ENCODE data around the gene NHLRC3. TPM values are rescaled to one million over a fixed set of nuclear protein-coding genes. Genes with fewer than 3 reads are reported as not detected.
"Not testable (repeated sequence)": the region's sequence is repeated elsewhere in the genome, so short reads cannot be mapped to it uniquely, and the experiment has no call there.

The NHLRC3 gene
- total RNA-seq, 1 experiment from 2014 or later: 12.6 TPM

- DNase-seq (ENCODE audit: low read depth): no peak
These were observed 6.3 kb downstream of the NHLRC3 start for GRCh38 chr13:39044536-39044935.

DNA sequence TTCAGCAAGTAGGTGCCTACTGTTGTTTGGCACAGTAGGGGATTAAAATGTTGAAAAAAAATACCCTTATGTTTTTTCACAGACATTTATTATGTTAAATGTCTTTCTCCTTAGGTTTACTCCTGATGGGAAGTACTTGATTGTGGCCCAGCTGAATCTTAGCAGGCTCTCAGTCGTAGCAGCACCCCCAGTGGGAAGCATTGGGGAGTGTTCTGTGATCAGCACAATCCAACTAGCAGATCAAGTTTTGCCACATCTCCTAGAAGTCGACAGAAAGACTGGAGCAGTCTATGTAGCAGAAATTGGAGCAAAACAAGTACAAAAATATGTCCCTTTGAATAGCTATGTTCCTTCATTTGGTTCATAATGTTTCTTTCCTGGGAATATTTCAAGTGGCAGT lies 9.3 kb downstream of the NHLRC3 start:
- DNase-seq (ENCODE audit: low read depth): no peak

DNA sequence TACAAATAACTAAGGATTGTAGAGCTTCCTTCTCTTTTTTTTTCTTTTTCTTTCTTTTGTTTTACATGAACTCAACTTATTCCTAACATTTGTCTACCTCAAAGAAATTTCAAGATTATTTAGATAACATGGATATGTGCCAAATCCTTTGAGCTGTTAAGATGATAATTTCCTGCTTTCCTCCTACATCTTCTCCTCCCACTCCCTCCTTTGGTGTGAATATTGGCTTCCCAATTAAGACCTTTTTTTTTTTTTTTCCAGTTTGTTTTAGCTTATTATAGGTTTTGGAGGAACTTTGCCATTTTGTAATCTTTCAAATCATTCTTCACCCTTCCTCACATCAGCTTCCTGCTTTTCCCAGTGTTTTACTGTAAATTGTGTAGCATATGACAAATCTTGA lies 10.6 kb downstream of the NHLRC3 start:
- no peak for DNase-seq (ENCODE audit: low read depth)

GRCh38 chr13:39049274-39049673 lies 11.0 kb downstream of the NHLRC3 start:
- DNase-seq (ENCODE audit: low read depth): no peak

- DNase-seq (ENCODE audit: low read depth): peak; percentile 33
These were observed 12.9 kb downstream of the NHLRC3 start for GRCh38 chr13:39051157-39051556.

DNA sequence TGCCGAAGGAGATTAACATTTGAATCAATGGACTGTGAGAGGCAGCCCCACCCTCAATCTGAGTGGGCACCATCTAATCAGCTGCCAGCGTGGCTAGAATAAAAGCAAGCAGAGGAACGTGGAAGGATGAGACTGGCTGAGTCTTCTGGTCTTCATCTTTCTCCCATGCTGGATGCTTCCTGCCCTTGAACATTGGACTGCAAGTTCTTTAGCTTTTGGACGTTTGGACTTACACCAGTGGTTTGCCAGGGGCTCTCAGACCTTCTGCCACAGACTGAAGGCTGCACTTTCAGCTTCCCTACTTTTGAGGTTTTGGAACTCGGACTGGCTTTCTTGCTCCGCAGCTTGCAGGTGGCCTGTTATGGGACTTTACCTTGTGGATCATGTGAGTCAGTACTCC lies 14.7 kb downstream of the NHLRC3 start:
- DNase-seq (ENCODE audit: low read depth): no peak

- DNase-seq (ENCODE audit: low read depth): no peak
These were observed 15.9 kb downstream of the NHLRC3 start for GRCh38 chr13:39054112-39054511.

- no peak for DNase-seq (ENCODE audit: low read depth)
These were observed 17.8 kb downstream of the NHLRC3 start for GRCh38 chr13:39056018-39056417.

DNA sequence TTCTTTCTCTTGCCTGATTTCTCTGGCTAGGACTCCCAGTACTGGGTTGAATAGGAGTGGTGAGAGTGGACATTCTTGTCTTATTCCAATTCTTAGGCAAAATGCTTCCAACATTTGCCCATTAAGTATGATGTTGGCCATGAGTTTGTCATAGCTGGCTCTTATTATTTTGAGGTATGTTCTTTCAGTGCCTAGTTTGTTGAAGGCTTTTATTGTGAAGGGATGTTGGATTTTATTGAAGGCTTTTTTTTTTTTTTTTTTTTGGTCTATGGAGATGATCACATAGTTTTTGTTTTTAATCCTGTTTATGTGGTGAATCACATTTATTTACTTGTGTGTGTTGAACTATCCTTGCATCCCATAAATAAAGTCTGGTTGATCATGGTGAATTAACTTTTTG lies 19.8 kb downstream of the NHLRC3 start:
- no peak for DNase-seq (ENCODE audit: low read depth)

- DNase-seq (ENCODE audit: low read depth): no peak
These were observed 23.7 kb downstream of the NHLRC3 start for GRCh38 chr13:39062004-39062403.

GRCh38 chr13:39072842-39073241 lies 34.6 kb downstream of the NHLRC3 start:
- DNase-seq (ENCODE audit: low read depth): no peak

- no peak for DNase-seq (ENCODE audit: low read depth)
These were observed 35.7 kb downstream of the NHLRC3 start for GRCh38 chr13:39073983-39074382.

DNA sequence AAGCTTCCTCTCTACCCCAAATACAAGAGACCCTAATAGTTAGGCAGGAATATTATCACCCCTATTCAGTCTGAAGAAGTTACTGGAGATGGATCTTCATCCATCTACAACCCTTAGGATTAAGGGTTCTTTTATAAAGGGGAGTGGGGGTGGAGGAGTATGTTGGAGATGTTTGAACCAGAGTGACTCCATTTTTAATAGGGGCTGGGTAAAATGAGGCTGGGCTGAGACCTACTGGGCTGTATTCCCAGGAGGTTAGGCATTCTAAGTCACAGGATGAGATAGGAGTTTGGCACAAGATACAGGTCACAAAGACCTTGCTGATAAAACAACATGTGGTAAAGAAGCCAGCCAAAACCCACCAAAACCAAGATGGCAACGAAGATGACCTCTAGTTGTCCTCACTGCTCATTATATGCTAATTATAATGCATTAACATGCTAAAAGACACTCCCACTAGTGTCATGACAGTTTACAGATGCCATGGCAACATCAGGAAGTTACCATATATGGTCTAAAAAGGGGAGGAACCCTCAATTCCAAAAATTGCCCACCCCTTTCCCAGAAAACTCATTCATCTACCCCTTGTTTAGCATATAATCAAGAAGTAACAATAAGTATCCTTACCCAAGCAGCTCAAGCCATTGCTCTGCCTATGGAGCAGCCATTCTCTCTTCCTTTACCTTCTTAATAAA lies 48.1 kb downstream of the NHLRC3 start:
- DNase-seq (ENCODE audit: low read depth): not testable (repeated sequence)

- DNase-seq (ENCODE audit: low read depth): no peak
These were observed 53.3 kb downstream of the NHLRC3 start for GRCh38 chr13:39091586-39091985.

DNA sequence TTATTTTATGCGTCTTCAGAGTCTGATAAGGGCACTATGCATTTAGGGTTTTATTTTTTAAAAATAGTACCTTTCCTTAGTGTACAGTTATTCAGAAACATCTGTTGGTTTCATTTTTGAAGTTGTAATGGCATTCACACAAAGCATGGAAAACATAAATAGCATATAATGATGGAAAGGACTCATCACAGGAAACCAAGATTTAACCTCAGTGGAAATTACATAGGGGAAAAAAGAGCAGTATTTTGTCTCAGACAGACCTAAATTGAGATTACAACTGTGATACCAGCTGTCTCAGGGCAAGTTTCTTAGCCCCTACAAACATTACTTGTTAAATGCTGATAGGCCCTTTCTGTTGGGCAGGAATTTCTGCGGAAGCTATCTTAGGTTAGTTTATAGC lies 57.2 kb downstream of the NHLRC3 start:
- DNase-seq (ENCODE audit: low read depth): no peak

GRCh38 chr13:39099231-39099630 lies 61.0 kb downstream of the NHLRC3 start:
- DNase-seq (ENCODE audit: low read depth): no peak

Other genes with a start within 250 kb of the NHLRC3 start
- not detected in 2 replicates for gene STOML3, start 47.6 kb upstream of the NHLRC3 start, total RNA-seq (2014; rRNA removed; shearing (Covaris generic))
- 7.1 and 7.4 TPM in 2 replicates for gene PROSER1, start 367 bp upstream of the NHLRC3 start, total RNA-seq (2014; rRNA removed; shearing (Covaris generic))